Measurements from ENCODE around the gene TMEM119. TPM values are rescaled to one million over a fixed set of nuclear protein-coding genes. Genes with fewer than 3 reads are reported as not detected.
A peak's percentile ranks its signal among the peaks of the same experiment; 100 is the strongest.

The TMEM119 gene
- total RNA-seq, 2 experiments from 2014 or later: 2.1 to 2.6 TPM

GRCh38 chr12:108611884-108612415, 14.1 kb upstream of the TMEM119 start:
- Histone ChIP-seq H3K9me3 (ENCODE audit: control insufficient read depth in 1 of 2, insufficient read depth in 1 of 2, low read length in 2 of 2) (peaks cover 0 to 12% of the 10 kb centered on the region in 2 experiments), H3K27me3 (ENCODE audit: control insufficient read depth in 1 of 2, insufficient read depth in 2 of 2, low read length in 2 of 2) (no peaks in the 10 kb centered on the region), H3K4me3 (ENCODE audit: low read length) (no peak overlapping the region), H3K27ac (ENCODE audit: low read depth in 1 of 2, low read length in 2 of 2) (no peak overlapping the region), H3K4me1 (ENCODE audit: insufficient read depth, low read length) (peaks cover 26% of the 10 kb centered on the region), H3K36me3 (ENCODE audit: insufficient read depth, low read length) (no peaks in the 10 kb centered on the region)
- peaks cover 17% of the 10 kb centered on the region for H3K4me1 Mint-ChIP-seq (ENCODE audit: low read depth)
- POLR2A ChIA-PET: interaction anchor here (1.8 kb wide), 1 partner anchor 50 kb away, joined by 7 read pairs; the partner anchor contains the start of genes ISCU and SART3
- intact Hi-C loops (cut with DNase I, micrococcal nuclease): no loop called here
- H3K36me3 Mint-ChIP-seq (ENCODE audit: low read depth): peaks cover 13% of the 10 kb centered on the region
- H3K27me3 Mint-ChIP-seq: no peaks in the 10 kb centered on the region
- CTCF ChIA-PET: interaction anchor here (0.8 kb wide), 1 partner anchor 22 kb away, joined by 4 read pairs; no protein-coding TSS in a partner anchor
- ATAC-seq (ENCODE audit: poor library complexity): peak; percentile 33
- no peaks in the 10 kb centered on the region for H3K9me3 Mint-ChIP-seq
- H3K4me3 Mint-ChIP-seq: no peak overlapping the region
- peak in 13 of 14 experiments; percentile 32 to 87 (median 46) for DNase-seq
- peak overlapping the region; percentile 51 for H3K27ac Mint-ChIP-seq
- TF ChIP-seq, protein P1, sequence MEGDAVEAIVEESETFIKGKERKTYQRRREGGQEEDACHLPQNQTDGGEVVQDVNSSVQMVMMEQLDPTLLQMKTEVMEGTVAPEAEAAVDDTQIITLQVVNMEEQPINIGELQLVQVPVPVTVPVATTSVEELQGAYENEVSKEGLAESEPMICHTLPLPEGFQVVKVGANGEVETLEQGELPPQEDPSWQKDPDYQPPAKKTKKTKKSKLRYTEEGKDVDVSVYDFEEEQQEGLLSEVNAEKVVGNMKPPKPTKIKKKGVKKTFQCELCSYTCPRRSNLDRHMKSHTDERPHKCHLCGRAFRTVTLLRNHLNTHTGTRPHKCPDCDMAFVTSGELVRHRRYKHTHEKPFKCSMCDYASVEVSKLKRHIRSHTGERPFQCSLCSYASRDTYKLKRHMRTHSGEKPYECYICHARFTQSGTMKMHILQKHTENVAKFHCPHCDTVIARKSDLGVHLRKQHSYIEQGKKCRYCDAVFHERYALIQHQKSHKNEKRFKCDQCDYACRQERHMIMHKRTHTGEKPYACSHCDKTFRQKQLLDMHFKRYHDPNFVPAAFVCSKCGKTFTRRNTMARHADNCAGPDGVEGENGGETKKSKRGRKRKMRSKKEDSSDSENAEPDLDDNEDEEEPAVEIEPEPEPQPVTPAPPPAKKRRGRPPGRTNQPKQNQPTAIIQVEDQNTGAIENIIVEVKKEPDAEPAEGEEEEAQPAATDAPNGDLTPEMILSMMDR (IDR thresholded peaks at IDR 0.05): peak; percentile 55

DNA sequence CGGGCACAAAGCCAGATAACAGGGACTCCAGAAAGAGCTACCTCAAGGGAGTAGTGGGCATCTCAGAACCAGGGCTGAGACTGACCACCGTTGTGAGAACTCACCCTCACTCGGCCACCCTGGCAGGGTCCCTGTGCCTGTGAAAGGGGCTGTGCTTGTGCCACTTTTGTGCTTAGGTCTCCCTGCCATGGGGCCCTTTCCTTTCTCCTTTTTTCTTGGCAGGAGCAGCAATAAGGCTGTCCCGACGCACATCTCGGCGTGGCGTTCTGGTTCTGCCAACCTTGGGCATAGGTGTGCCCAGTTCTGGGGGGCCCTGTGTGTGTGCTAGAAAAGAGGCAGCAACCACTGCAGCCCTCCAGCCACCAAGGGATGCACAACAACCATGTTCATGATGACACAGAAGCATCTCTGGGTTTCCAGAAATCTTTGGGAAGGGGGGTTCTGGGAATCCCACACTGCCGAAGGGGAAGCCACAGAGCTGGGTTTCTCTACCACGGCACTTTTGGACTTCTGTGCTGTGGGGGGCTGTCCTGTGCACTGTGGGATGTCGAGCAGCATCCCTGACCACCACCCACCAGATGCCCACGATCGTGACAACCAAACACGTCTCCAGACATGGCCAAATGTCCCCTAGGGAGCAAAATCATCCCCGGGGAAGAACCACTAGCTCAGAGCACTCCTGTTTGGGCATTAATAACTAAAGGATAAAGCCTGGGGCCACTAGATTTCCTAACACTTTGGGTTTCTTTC, 13.1 kb upstream of the TMEM119 start:
- Mint-ChIP-seq H3K4me3 (no peak overlapping the region), H3K27ac (no peak overlapping the region), H3K27me3 (no peaks in the 10 kb centered on the region), H3K36me3 (ENCODE audit: low read depth) (peaks cover 4% of the 10 kb centered on the region), H3K4me1 (ENCODE audit: low read depth) (peaks cover 9% of the 10 kb centered on the region), H3K9me3 (no peaks in the 10 kb centered on the region)
- Histone ChIP-seq H3K27ac (ENCODE audit: low read depth in 1 of 2, low read length in 2 of 2) (no peak overlapping the region), H3K36me3 (ENCODE audit: insufficient read depth, low read length) (no peaks in the 10 kb centered on the region), H3K9me3 (ENCODE audit: control insufficient read depth in 1 of 2, insufficient read depth in 1 of 2, low read length in 2 of 2) (peaks cover 0 to 6% of the 10 kb centered on the region in 2 experiments), H3K27me3 (ENCODE audit: control insufficient read depth in 1 of 2, insufficient read depth in 2 of 2, low read length in 2 of 2) (no peaks in the 10 kb centered on the region), H3K4me1 (ENCODE audit: insufficient read depth, low read length) (peaks cover 17% of the 10 kb centered on the region), H3K4me3 (ENCODE audit: low read length) (no peak overlapping the region)
- DNase-seq: no peak
- no peak for ATAC-seq (ENCODE audit: poor library complexity)
- TF ChIP-seq, protein P1 (IDR thresholded peaks at IDR 0.05): no peak
- ChIA-PET POLR2A (interaction anchor here (0.6 to 1.6 kb wide), 3 partner anchors 42 to 49 kb away, joined by 3 to 4 read pairs (median 3); partner anchors contain the start of gene ISCU), CTCF (interaction anchor here (0.8 kb wide), 1 partner anchor 23 kb away, joined by 4 read pairs; no protein-coding TSS in a partner anchor)
- intact Hi-C loops (cut with DNase I, micrococcal nuclease): no loop called here

GRCh38 chr12:108610336-108610815, 12.5 kb upstream of the TMEM119 start:
- ChIA-PET POLR2A (interaction anchor here (0.9 to 1.6 kb wide), 2 partner anchors 42 to 48 kb away, joined by 3 to 4 read pairs; partner anchors contain the start of gene ISCU), CTCF (no interaction called here)
- Histone ChIP-seq H3K4me3 (ENCODE audit: low read length) (no peak overlapping the region), H3K27ac (ENCODE audit: low read depth in 1 of 2, low read length in 2 of 2) (no peak overlapping the region), H3K27me3 (ENCODE audit: control insufficient read depth in 1 of 2, insufficient read depth in 2 of 2, low read length in 2 of 2) (no peaks in the 10 kb centered on the region), H3K9me3 (ENCODE audit: control insufficient read depth in 1 of 2, insufficient read depth in 1 of 2, low read length in 2 of 2) (peaks cover 0 to 2% of the 10 kb centered on the region in 2 experiments), H3K36me3 (ENCODE audit: insufficient read depth, low read length) (no peaks in the 10 kb centered on the region), H3K4me1 (ENCODE audit: insufficient read depth, low read length) (peaks cover 16% of the 10 kb centered on the region)
- Mint-ChIP-seq H3K4me3 (no peak overlapping the region), H3K4me1 (ENCODE audit: low read depth) (peaks cover 9% of the 10 kb centered on the region), H3K9me3 (no peaks in the 10 kb centered on the region), H3K27ac (no peak overlapping the region), H3K27me3 (no peaks in the 10 kb centered on the region), H3K36me3 (ENCODE audit: low read depth) (no peaks in the 10 kb centered on the region)
- DNase-seq (no peak), ATAC-seq (ENCODE audit: poor library complexity) (no peak)
- TF ChIP-seq, protein P1 (IDR thresholded peaks at IDR 0.05): no peak
- intact Hi-C loops (cut with DNase I, micrococcal nuclease): no loop called here

Measured in CD4-positive, alpha-beta T cell (primary cell).